WTC11 (cell line): ENCODE measurements around the gene MRPS18A. TPM values are rescaled to one million over a fixed set of nuclear protein-coding genes. Genes with fewer than 3 reads are reported as not detected.

ENCODE experiments used
- ATAC-seq: fragments of 200-7000 bp; cut with Tn5 transposase; 2 replicates; pipeline ENCODE4 v1.10.0; 2021; ENCODE audit warnings: mild to moderate bottlenecking, moderate library complexity
- CTCF ChIA-PET: fragments of 300-600 bp; sonication (Branson Sonifier 250); formaldehyde crosslinking; loops from one replicate; lab custom pipeline; 2021; ENCODE audit warnings: antibody characterized with exemption; lab: Charles Lee
- POLR2A ChIA-PET: fragments of 350-600 bp; sonication (Branson Sonifier 250); formaldehyde crosslinking; loops from one replicate; lab custom pipeline; 2021; ENCODE audit warnings: antibody characterized with exemption; lab: Charles Lee
- DNase-seq: peaks from one replicate; pipeline ENCODE4 v3.0.0; 2021; ENCODE audit warnings: low spot score
- H3K27ac Mint-ChIP-seq: 2 replicates; pipeline ENCODE4 v1.8.0; 2021; ENCODE audit warnings: mixed read lengths
- H3K27me3 Mint-ChIP-seq: 2 replicates; pipeline ENCODE4 v1.8.0; 2021; ENCODE audit warnings: low read depth, mild to moderate bottlenecking, moderate library complexity, mixed read lengths
- H3K36me3 Mint-ChIP-seq: 2 replicates; pipeline ENCODE4 v1.8.0; 2021; ENCODE audit warnings: mixed read lengths
- H3K4me1 Mint-ChIP-seq: 2 replicates; pipeline ENCODE4 v1.8.0; 2022; ENCODE audit warnings: mixed read lengths
- H3K4me3 Mint-ChIP-seq: 2 replicates; pipeline ENCODE4 v1.8.0; 2021; ENCODE audit warnings: mild to moderate bottlenecking, moderate library complexity, mixed read lengths
- H3K9me3 Mint-ChIP-seq: 2 replicates; pipeline ENCODE4 v1.8.0; 2021; ENCODE audit warnings: mixed read lengths
- ESRRA ChIP-seq: sonication (generic); formaldehyde crosslinking; IDR thresholded peaks from 2 replicates; pipeline ENCODE4 v1.8.1; 2022; ENCODE audit warnings: mild to moderate bottlenecking, missing genetic modification reagents, borderline replicate concordance
- GRHL2 ChIP-seq: fragments of 250-450 bp; sonication (Bioruptor Pico); IDR thresholded peaks from 2 replicates; pipeline ENCODE4 v1.8.0; 2022; ENCODE audit warnings: mild to moderate bottlenecking, moderate library complexity; ENCODE audit not compliant: insufficient replicate concordance, severe bottlenecking
- OVOL2 ChIP-seq: fragments of 250-450 bp; sonication (Bioruptor Pico); IDR thresholded peaks from 2 replicates; pipeline ENCODE4 v1.9.0; 2021; ENCODE audit warnings: mild to moderate bottlenecking, borderline replicate concordance
- SP1 ChIP-seq: sonication (generic); formaldehyde crosslinking; conservative IDR thresholded peaks from 2 replicates; pipeline ENCODE4 v1.8.1; 2022; ENCODE audit warnings: missing genetic modification reagents
- TEAD4 ChIP-seq: sonication (generic); formaldehyde crosslinking; IDR thresholded peaks from 2 replicates; pipeline ENCODE4 v1.8.0; 2022; ENCODE audit warnings: mild to moderate bottlenecking, missing genetic modification reagents
- TP53 ChIP-seq: sonication (generic); formaldehyde crosslinking; IDR thresholded peaks from 2 replicates; pipeline ENCODE4 v1.8.1; 2023; ENCODE audit warnings: mild to moderate bottlenecking, missing genetic modification reagents
- ZNF219 ChIP-seq: sonication (generic); formaldehyde crosslinking; IDR thresholded peaks from 2 replicates; pipeline ENCODE4 v1.8.0; 2023; ENCODE audit warnings: missing genetic modification reagents, mild to moderate bottlenecking, borderline replicate concordance
- ZNF416 ChIP-seq: fragments of 250-450 bp; sonication (Bioruptor Pico); IDR thresholded peaks from 2 replicates; pipeline ENCODE4 v1.9.0; 2021; ENCODE audit warnings: mild to moderate bottlenecking, inconsistent platforms
- ZNF423 ChIP-seq: fragments of 250-450 bp; sonication (Bioruptor Pico); IDR thresholded peaks from 2 replicates; pipeline ENCODE4 v2.1.2; 2022; ENCODE audit warnings: mild to moderate bottlenecking, moderate library complexity
- total RNA-seq: library from RNA; stranded (reverse); gene quantifications from 3 replicates; pipeline ENCODE4 v1.2.3, GENCODE V29; 2021
- TF ChIP-seq, protein P1 (sequence below): sonication (generic); formaldehyde crosslinking; IDR thresholded peaks from 2 replicates; pipeline ENCODE4 v1.8.1; 2023; ENCODE audit warnings: mild to moderate bottlenecking, missing genetic modification reagents
- TF ChIP-seq, protein P2 (sequence below): sonication (generic); formaldehyde crosslinking; IDR thresholded peaks from 2 replicates; pipeline ENCODE4 v1.8.1; 2022; ENCODE audit warnings: low read depth, mild to moderate bottlenecking, moderate library complexity, missing genetic modification reagents, borderline replicate concordance
- TF ChIP-seq, protein P3 (sequence below): sonication (generic); formaldehyde crosslinking; IDR thresholded peaks from 2 replicates; pipeline ENCODE4 v1.8.1; 2023; ENCODE audit warnings: mild to moderate bottlenecking, missing genetic modification reagents
- TF ChIP-seq, protein P4 (sequence below): fragments of 250-450 bp; sonication (Bioruptor Pico); IDR thresholded peaks from 2 replicates; pipeline ENCODE4 v1.9.0; 2021; ENCODE audit warnings: mild to moderate bottlenecking
- TF ChIP-seq, protein P5 (sequence below): fragments of 250-450 bp; sonication (Bioruptor Pico); IDR thresholded peaks from 2 replicates; pipeline ENCODE4 v2.1.2; 2022; ENCODE audit warnings: mild to moderate bottlenecking, moderate library complexity
- TF ChIP-seq, protein P6 (sequence below): sonication (generic); formaldehyde crosslinking; IDR thresholded peaks from 2 replicates; pipeline ENCODE4 v1.8.0; 2023; ENCODE audit warnings: mild to moderate bottlenecking, missing genetic modification reagents

Gene MRPS18A
- total RNA-seq, 1 experiment from 2014 or later, result 61.6 TPM

DNA sequence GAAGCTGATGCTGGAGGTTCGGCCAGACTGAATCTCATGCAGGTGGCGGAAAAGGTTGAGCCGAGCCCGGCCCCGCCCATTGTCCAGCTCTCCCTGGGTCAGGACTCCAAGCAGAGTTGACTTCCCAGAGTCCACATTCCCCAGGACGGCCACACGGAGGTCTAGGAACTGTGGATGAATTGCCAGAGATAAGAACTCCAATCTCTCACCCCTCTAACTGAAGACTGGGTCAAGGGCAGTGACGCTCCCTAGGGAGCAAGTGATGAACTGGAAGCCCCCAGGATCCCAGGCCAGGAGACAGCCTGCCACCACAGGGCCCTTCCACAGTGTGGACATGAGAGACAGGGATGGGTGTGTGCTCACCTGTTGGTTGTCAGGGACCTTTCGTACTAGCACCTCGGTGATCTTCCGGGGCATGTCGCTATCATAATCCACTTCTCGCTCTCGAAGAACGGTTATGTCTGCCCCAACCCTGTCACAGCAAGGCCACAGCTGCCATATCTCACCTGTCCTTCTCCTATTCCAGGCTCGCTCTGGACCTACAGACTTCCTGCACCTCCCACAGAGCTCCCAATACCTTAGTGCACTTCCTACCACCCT lies 62.1 kb downstream of the MRPS18A start (continued):
- TF ChIP-seq, protein P1, sequence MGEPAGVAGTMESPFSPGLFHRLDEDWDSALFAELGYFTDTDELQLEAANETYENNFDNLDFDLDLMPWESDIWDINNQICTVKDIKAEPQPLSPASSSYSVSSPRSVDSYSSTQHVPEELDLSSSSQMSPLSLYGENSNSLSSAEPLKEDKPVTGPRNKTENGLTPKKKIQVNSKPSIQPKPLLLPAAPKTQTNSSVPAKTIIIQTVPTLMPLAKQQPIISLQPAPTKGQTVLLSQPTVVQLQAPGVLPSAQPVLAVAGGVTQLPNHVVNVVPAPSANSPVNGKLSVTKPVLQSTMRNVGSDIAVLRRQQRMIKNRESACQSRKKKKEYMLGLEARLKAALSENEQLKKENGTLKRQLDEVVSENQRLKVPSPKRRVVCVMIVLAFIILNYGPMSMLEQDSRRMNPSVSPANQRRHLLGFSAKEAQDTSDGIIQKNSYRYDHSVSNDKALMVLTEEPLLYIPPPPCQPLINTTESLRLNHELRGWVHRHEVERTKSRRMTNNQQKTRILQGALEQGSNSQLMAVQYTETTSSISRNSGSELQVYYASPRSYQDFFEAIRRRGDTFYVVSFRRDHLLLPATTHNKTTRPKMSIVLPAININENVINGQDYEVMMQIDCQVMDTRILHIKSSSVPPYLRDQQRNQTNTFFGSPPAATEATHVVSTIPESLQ, result no peak

DNA sequence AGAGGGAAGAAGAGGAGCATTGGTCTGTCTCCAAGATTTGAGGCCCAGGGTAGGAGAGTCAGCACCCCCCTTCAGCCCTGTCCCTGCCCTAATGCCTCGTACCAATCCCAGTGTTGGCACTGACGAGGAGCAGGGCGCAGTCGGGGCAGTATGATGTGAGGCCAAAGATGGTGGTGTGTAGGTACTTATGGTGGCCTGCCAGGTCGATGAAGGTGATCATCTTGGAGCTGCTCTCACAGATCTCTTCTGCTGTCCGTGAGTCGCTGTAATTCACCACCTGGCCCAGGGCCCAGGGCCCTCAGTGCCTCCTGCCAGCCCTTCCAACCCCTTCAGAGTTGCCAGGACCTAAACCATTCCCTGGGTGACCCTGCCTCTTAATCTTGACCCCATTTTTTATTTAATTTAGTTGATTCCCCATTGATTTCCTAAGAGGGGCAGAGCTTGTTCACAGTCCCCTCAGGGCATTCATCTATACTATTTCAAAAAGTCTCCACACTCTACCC lies 62.8 kb downstream of the MRPS18A start:
- no peak for ATAC-seq
- H3K27ac Mint-ChIP-seq, result no peak overlapping the region
- POLR2A ChIA-PET, result no interaction called here
- H3K27me3 Mint-ChIP-seq, result no peaks in the 10 kb centered on the region
- TF ChIP-seq GRHL2 (CRISPR knock-in tag), result no peak
- no peak for TF ChIP-seq OVOL2
- no peak for TF ChIP-seq ZNF416 (CRISPR knock-in tag)
- no peak for TF ChIP-seq TEAD4
- TF ChIP-seq, protein P2, sequence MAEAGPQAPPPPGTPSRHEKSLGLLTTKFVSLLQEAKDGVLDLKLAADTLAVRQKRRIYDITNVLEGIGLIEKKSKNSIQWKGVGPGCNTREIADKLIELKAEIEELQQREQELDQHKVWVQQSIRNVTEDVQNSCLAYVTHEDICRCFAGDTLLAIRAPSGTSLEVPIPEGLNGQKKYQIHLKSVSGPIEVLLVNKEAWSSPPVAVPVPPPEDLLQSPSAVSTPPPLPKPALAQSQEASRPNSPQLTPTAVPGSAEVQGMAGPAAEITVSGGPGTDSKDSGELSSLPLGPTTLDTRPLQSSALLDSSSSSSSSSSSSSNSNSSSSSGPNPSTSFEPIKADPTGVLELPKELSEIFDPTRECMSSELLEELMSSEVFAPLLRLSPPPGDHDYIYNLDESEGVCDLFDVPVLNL, result no peak
- TF ChIP-seq, protein P3, sequence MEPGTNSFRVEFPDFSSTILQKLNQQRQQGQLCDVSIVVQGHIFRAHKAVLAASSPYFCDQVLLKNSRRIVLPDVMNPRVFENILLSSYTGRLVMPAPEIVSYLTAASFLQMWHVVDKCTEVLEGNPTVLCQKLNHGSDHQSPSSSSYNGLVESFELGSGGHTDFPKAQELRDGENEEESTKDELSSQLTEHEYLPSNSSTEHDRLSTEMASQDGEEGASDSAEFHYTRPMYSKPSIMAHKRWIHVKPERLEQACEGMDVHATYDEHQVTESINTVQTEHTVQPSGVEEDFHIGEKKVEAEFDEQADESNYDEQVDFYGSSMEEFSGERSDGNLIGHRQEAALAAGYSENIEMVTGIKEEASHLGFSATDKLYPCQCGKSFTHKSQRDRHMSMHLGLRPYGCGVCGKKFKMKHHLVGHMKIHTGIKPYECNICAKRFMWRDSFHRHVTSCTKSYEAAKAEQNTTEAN, result no peak
- TF ChIP-seq, protein P4, sequence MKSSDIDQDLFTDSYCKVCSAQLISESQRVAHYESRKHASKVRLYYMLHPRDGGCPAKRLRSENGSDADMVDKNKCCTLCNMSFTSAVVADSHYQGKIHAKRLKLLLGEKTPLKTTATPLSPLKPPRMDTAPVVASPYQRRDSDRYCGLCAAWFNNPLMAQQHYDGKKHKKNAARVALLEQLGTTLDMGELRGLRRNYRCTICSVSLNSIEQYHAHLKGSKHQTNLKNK (CRISPR knock-in tag), result no peak
- TF ChIP-seq, protein P5, sequence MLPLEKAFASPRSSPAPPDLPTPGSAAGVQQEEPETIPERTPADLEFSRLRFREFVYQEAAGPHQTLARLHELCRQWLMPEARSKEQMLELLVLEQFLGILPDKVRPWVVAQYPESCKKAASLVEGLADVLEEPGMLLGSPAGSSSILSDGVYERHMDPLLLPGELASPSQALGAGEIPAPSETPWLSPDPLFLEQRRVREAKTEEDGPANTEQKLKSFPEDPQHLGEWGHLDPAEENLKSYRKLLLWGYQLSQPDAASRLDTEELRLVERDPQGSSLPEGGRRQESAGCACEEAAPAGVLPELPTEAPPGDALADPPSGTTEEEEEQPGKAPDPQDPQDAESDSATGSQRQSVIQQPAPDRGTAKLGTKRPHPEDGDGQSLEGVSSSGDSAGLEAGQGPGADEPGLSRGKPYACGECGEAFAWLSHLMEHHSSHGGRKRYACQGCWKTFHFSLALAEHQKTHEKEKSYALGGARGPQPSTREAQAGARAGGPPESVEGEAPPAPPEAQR (CRISPR knock-in tag), result no peak
- TF ChIP-seq, protein P1, result no peak
- no peak for TF ChIP-seq ZNF423 (CRISPR knock-in tag)
- no peak for TF ChIP-seq SP1 (CRISPR knock-in tag)
- TF ChIP-seq ZNF219 (CRISPR knock-in tag), result no peak
- TF ChIP-seq, protein P6, sequence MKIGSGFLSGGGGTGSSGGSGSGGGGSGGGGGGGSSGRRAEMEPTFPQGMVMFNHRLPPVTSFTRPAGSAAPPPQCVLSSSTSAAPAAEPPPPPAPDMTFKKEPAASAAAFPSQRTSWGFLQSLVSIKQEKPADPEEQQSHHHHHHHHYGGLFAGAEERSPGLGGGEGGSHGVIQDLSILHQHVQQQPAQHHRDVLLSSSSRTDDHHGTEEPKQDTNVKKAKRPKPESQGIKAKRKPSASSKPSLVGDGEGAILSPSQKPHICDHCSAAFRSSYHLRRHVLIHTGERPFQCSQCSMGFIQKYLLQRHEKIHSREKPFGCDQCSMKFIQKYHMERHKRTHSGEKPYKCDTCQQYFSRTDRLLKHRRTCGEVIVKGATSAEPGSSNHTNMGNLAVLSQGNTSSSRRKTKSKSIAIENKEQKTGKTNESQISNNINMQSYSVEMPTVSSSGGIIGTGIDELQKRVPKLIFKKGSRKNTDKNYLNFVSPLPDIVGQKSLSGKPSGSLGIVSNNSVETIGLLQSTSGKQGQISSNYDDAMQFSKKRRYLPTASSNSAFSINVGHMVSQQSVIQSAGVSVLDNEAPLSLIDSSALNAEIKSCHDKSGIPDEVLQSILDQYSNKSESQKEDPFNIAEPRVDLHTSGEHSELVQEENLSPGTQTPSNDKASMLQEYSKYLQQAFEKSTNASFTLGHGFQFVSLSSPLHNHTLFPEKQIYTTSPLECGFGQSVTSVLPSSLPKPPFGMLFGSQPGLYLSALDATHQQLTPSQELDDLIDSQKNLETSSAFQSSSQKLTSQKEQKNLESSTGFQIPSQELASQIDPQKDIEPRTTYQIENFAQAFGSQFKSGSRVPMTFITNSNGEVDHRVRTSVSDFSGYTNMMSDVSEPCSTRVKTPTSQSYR (CRISPR knock-in tag), result no peak
- no peak for TF ChIP-seq TP53
- TF ChIP-seq ESRRA, result no peak
- TF ChIP-seq, all 79 proteins: peak for 0
- H3K9me3 Mint-ChIP-seq, result no peaks in the 10 kb centered on the region
- CTCF ChIA-PET, result interaction anchor here (1.0 kb wide), 1 partner anchor 43 kb away, joined by 3 read pairs; no protein-coding TSS in a partner anchor
- H3K4me3 Mint-ChIP-seq, result no peak overlapping the region
- peaks cover 61% of the 10 kb centered on the region for H3K36me3 Mint-ChIP-seq
- H3K4me1 Mint-ChIP-seq, result peaks cover 8% of the 10 kb centered on the region
- DNase-seq, result no peak
